GM21529 (cell line): ENCODE results near the gene TENM4.
A peak's percentile ranks its signal among the peaks of the same experiment; 100 is the strongest.

Source experiments
- ATAC-seq: cut with Tn5 transposase; IDR thresholded peaks from one replicate; pipeline ENCODE4 v1.9.1; 2021; ENCODE audit not compliant: unreplicated experiment

Gene TENM4

DNA sequence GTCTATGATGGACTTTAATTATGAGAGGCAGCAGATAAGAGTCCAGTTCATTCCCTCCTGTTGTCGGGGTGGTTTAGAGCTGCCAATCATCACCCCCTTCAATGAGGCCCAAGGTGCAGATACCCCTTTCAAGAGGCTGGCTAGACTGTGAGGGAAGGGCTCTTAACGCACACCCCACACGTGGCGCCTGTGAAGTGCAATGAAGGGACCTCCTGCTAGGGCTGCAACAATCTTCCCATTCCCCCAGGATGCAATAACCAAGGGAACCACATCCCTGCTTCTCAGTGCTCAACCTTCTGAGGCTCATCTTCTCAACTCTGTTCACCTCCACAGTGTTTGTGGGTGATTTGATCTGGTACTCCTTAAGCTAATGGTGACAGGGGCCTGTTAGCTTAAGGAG is 19.0 kb downstream of the TENM4 start:
- ATAC-seq: no peak

DNA sequence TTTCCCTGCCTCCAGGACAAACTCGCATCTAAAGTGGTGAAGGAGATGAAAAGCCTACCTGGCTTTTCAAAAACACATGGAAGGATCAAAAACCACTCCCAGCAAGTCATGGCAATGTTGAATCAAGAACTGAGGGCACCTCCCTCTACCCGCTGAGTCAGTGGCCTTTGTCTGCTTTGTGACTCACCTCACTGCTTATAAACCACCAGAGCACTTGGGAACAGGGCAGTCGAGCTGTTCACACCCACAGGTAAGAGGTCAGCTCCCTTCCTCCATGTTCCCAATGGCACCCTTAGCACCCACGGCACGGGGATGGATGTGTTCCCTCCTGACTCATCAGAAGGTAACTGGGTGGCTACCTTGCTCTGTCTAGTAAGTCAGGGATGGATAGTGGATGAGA is 21.7 kb downstream of the TENM4 start:
- no peak for ATAC-seq

DNA sequence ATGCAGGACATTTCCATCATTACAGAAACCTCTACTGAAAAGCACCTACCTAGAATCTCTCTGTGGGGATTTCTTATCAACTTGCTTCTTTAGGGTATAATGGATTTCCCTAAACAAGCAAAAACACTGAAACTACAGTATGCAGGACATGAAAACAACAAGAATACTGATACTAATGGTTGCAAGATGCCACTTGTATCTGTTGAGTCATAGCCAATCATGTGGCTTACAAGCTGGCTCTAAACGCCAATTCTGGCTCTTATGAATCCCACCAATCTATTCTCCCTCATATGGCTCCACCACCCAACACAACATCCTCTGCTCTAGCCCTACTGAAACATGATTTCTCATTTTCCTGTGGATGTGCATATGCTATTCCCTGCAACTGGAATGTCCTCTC is 22.6 kb downstream of the TENM4 start:
- no peak for ATAC-seq

DNA sequence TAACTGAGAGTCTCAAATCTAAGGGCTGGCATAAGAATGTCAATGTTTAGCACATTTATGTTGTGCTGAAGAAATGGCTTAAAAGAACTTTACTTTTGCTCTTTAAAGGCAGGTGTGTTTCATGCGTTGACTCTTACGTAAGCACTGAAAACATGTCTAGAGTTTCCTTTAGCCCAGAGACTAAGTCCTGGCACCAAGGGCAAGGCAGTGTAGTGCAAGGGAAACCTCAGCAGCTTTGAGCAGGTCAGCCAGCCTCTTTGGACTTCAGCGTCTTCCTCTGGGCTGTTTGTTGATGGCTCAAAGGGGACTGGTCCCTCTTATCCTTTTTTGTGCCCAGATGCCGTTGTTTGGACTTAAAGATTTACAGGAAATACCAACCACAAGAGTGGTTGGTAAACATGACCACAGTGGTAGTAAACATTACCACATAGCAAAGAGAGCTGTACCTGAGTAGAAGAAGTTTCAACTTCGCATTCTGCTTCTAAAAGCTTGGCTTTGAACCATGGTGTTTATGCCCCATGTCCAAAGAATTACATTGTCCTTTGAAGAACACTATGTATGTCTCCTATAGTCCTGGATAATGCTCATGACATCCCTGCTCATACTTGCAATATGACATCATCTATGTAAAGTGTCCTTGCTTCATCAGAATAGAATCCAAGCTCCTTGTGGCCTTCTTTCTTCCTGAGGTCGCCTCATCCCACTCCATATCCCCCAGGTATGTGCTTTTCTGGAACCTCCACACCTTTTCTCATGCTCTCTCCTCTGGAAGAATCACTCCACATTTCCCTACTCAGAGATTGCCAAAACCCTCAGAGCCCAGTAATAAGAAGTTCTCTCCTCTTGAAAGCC is 23.5 kb downstream of the TENM4 start:
- ATAC-seq: no peak

DNA sequence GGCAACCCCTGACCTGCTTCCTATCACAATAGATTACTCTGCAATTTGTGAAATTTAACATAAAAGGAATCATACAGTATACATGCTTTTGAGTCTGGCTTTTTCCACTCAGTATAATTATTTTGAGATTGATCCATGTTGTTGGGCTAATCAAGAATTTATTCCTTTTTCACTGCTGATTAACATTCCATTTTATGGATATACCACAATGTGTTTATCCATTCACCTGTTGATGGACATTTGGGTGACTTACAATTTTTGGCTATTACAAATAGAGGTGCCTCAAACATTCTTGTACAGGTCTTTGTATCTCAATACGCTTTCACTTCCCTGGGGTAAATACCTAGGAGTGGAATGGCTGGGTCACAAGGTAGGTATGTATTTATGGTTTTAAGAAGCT is 24.9 kb downstream of the TENM4 start:
- no peak for ATAC-seq

DNA sequence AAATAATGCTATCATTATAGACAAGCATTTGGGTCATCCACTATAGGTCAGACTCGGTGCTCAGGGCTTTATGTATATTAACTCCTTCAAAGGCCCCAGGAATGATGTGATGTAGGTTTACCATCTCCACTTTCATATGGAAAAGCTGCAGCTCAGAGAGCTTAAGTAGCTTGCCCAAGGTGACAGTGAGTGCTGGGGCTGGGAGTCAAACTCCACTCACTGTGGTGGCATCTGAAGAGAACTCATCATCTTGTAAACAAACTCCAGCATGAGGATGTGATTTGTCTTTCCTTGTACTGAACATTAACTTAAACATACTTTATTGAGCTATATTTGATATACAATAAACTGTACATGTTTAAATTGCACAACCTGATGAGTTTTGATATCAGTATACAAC is 25.4 kb downstream of the TENM4 start:
- no peak for ATAC-seq

DNA sequence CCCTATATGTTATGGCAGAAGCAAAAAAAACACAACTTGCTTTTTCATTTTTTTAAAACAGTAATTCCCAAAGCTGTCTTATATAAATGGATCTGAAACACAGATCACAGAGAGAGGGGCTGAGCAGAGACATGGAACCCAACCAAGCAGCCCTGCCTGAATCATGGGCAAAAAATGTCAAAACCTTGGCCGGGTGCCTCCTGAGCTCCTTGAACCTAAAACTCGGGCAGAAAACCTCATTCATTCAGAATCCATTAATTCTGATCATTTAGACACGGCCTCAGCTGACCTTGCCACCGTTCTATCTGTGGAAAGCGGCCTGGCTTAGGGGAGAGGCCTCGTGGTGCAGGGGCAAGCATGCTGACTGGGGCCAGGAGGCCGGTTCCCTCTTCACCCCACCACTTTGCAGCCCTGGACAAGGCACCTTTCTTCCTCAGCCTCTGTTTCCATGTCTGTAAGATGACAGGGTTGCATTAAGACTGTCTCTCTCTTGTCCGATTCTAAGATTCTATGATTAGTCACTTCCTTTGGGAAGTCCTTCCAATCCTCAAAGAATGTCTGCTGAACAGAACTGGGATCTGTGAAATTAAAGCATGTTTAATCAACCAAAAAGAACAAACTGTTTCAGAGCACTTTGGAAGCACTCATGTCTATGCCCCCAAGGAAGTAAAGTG is 26.0 kb downstream of the TENM4 start:
- ATAC-seq: no peak

DNA sequence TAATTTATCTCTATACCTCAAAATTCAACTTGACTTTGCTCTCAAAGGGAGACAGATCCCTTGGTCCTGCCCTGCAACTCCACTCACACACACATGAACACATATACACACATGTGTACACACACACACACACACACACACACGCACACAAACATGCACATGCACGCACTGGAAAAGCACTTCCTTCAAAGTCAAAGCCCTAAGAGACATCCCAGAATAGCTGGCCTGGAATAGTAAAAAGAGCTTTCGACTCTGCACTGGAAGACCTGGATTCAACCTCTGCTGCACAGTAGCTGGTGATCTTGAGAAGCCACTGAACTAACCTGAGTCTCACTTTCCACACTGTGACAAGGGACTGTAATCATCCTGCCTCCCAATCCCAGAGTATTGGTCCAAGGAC is 26.8 kb downstream of the TENM4 start:
- no peak for ATAC-seq

DNA sequence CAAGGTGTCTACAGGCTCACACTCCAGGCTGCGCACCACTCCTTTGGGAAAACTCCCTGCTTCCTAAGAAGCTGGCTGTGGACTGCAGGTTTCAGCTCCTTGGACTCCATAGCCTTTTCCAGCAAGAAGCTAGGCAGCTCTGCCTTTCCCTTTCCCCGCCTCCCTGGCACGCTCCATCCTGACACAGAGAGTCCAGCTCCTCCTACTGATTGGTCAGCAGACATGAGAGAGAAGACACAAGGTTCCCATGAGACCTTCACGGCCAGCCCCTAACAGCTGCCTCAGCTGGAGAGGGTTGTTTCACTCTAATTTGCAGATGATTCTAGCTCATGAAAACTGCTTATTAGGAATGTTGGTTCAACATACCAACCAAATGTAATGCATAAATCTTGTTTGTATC is 27.6 kb downstream of the TENM4 start:
- no peak for ATAC-seq

DNA sequence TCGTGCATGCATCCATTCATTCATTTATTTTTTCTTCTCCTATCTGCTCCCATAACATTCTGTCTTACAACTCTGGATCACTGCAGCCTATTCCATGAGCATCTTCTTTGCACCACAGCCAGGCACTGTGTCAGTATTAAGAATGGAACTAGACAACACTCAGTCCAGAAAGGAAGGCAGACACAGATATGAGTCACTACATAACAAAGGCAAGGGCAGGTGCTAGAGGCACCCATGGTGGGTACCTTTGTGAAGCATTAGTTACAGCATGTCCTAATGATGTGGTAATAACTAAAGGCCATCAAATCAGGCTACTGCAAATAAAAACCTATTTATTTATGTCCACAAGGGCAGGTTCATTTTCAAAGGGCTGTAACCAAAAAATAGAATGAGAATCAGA is 28.1 kb downstream of the TENM4 start:
- no peak for ATAC-seq

DNA sequence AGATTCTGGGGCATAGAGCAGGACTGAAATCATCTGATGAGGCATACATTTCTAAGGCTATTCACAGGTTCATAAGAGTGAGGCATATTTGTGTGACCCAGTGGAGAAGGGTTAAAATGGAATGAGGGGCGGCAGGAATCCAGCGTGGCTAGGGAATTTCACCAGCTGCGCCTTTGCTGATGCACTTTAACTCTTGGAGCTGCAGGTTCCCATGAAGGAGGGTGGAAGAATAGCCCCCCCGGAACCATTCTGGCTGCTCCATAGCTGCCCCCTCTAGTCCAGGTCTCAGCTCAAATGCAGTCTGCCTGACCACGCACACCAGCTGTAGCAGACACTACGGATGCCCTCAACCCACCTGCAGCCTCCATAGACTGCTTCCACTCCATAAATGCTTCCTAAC is 31.5 kb downstream of the TENM4 start:
- no peak for ATAC-seq

DNA sequence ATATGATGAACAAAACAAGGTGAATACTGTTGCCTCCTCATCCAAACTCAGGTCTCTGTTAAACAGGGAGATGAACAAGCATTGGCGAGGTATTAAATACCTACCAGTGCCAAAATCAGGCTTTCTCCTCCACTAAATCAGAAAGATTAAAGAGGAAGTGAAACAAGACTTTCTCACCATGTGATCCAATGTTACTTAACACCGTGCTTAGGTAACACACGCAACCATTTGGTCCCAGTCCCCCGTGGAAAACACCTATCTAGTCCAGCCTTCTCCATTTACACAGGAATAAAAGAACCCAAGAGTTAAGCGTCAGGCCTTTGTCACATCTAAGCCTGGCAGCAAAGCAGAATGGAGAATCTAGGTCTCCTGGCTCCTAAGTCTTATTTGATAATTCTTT is 34.5 kb downstream of the TENM4 start:
- ATAC-seq: peak; percentile 91

DNA sequence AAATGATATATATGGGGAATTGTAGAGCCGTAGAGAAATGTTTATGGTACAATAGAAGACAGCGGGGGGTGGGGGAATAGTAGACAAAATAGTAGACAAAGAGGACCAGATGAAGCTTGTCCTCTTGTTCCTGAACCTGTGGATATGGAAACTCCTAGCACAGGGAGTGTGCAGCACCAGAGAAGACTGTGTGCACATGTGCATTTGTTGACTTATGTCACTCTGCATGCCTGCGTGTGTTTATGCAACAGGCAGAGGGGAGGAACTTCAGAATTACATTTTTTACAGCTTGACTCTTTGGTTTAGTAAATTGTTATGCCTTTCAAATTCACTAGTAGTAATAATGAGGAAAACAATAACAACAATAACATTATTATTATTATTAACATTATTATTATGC is 36.0 kb downstream of the TENM4 start:
- no peak for ATAC-seq

DNA sequence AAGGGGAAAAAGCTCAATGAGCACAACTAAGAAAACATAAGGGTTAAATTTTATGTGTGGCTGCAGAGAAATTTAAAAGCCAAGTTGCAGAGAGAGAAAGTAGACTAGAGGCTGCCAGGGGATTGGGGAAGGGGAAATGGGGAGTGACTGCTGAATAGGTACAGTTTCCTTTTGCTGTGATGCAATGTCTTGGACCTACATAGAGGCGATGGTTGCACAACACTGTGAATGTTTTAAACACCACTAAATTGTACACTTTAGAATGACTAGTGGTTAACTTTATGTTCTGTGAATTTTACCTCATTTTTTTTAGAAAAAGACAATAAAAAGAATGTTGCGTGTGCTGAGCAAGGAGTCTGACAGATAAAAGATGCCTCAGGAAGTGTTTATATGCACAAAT is 36.5 kb downstream of the TENM4 start:
- no peak for ATAC-seq

DNA sequence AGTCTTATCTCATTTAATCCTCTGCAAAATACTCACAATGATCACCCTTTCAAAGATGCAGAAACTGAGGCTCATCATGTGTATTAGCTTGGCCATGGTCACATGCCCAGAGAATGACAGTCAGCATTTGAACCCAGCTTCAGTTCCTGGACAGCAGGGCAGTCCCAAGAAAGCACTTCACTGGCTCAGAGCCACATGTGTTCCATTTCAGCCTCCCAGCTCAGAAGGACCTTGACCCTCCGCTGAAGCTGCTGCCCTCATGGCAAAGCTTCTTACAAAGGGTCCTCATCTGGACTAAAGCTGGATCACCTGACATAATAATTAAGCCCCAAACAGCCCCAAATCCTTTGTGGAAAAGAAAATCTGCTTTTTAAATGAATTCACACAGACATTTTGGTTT is 37.0 kb downstream of the TENM4 start:
- no peak for ATAC-seq

DNA sequence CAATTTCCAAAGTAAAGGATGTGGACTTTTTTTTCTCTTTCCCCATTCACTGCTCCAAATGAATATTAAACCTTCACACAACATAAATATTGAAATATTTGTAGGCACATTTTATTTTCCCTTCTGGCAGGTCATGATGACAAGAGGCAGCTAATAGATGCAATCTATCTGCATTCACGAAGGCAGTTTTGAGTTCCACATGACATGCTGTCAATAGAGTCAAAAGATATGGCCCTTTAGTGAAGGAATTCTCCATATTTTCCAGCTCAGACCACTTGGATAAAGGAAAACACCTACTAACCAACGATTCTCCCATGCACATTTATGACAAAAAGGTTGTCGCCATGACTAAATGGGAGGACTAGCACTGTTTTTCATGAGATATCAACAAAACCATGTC is 37.9 kb downstream of the TENM4 start:
- no peak for ATAC-seq

DNA sequence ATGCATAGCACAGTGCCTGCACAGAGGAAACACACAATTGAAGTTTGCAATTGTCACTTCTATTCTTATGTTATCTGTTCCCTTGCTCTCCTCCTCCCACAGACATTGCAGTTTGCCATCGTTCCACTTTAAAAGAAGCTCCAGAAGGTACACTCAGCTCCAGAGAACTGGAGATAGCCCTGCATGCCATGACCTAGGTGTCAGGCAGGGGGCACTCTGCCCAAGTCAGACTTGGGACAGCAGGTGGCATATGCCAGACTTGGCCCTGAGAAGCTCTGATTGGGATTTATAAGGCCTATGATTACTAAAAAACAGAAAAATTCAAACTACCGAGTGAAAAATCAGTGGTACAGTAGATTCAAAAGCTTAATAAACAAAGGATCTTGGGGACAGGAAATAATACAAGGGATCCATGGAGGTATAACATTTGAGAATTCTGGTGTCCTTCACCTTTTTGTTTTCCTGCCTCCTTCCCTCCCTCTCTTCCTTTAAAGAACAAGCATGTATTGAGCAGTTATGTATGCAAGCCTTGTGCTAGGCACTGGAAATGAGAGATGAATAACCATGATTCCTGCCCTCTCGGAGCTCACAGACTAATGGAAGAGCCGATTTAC is 40.0 kb downstream of the TENM4 start:
- peak; percentile 76 for ATAC-seq

DNA sequence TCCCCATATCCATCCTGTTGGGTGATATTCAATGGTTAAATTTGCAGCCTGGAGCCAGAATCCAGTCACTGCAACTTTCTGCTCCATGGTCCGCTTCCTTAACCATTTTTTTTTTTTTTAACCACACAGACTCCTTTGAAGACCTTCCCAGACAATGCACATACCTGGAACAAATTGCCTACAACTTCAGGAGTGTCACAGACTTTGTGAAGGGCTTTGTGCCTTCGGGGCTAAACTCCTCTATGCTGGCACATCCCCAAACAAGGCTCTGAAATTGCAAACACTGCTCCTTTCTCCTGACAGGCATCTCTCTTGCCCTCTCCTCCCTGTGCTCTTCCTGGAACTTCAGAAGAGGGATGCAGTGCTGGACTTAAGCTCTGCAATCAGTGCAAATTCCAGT is 40.6 kb downstream of the TENM4 start:
- ATAC-seq: no peak

DNA sequence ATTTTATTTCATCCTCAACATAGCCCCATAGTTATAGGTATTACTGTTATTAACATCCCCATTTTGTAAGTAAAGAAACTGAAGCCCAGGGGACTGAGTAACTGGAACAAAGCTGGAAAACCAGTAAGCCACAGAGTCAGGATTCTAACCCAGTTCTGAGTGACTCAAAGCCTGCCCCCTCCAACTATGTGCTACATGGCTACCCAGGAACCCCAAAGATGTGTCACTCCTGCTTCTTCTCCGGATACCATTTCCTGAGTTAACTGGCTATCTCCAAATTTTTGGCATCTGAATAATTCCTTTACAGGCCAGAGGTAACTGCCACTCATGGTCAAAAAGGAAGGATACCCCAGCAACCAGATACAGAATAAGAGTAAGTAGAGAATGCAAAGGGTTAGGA is 43.6 kb downstream of the TENM4 start:
- ATAC-seq: no peak

DNA sequence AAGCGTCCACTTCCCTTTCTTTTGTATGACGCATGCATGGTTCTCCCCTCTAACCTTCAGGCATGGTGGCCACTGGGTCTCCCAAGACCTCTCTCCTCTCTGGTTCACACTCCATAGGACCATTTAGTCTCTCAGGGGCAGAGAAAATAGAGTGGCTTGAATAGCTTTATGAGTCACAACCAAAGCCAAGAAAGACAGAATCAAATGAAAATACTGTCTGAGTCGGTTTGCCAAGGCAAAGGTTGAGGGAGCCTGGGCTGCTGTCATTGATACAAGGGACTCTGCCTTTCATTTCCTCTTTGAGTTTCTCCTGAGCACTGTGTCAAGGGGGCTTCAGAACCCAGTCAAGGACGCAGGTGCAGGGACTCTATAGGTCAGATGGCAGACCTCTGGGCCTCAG is 44.2 kb downstream of the TENM4 start:
- no peak for ATAC-seq

DNA sequence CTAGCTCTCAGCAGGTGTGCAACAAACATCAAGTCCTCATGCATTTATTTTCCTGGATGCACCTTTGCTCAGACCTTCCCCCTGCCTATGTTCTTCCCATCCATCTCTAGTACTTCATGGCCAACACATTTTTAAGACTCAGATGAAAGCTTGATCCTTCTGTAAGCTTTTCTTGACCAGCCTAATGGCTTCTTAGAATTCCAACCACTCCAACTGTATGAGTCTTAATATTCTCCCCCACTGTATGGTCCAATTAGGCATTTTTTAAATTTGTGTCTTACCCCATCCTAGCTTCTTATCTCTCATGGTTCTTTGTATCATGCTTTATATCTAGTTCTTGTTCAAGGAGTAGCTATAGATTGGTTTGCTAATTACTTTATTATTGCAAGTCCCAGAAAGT is 44.8 kb downstream of the TENM4 start:
- no peak for ATAC-seq

DNA sequence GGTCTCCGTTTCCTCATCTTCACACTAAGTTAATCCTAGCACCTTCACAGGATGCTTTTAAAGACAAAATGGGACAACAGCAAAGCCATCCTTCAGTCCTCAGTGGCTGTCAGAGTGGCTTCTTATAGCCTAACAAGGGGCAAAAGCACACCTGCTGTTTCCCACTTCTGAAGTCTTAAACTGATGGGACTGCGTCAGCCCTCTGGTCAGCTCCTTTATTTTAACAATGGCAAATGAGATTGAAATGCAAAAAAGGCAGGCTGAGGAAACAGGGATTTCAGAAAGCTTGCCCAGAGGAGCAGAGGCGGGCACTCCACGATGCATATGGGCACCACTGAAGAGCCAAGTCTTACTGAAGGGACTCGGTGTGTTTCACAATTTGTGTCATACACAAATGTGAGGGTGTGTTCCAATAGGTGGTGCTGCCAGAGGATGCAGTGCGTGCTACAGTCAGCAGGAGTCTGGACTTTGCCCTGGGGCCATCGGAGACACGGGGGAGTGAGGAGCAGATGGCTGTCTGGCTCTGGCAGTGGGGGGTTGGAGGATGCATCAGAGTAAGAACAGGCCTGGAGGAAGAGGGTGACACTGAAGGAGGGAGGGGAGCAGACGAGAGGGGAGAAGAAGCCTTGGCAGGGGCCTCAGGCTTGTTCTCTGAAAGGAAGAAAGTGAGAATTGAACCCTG is 47.3 kb downstream of the TENM4 start:
- ATAC-seq: no peak
